ENCODE data around the gene AUNIP. TPM values are rescaled to one million over a fixed set of nuclear protein-coding genes. Genes with fewer than 3 reads are reported as not detected.

AUNIP gene
- total and polyA plus RNA-seq, 5 donors from 2014 or later, result 0.15 to 0.26 (median 0.20) TPM; not detected in 2

DNA sequence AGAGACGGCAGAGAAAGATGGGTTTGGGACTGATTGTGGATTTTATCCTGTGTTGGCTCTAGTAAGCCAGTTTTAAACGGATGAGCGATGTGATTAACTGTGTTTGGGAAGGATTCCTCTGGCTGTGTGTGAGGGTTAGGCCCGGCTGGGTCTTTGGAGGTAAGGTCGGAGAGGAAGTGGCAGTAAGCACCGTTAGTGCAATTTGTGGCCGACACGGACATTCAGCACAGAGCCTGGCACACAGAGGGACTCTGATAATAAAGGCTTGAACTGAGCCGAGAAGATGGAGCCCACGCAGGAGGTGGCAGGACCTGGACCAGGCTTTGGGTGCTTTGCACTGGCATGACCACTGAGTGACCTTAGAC lies 38.2 kb downstream of the AUNIP start:
- H3K27ac Mint-ChIP-seq, result peak overlapping the region; percentile 96 to 97 (median 96)

DNA sequence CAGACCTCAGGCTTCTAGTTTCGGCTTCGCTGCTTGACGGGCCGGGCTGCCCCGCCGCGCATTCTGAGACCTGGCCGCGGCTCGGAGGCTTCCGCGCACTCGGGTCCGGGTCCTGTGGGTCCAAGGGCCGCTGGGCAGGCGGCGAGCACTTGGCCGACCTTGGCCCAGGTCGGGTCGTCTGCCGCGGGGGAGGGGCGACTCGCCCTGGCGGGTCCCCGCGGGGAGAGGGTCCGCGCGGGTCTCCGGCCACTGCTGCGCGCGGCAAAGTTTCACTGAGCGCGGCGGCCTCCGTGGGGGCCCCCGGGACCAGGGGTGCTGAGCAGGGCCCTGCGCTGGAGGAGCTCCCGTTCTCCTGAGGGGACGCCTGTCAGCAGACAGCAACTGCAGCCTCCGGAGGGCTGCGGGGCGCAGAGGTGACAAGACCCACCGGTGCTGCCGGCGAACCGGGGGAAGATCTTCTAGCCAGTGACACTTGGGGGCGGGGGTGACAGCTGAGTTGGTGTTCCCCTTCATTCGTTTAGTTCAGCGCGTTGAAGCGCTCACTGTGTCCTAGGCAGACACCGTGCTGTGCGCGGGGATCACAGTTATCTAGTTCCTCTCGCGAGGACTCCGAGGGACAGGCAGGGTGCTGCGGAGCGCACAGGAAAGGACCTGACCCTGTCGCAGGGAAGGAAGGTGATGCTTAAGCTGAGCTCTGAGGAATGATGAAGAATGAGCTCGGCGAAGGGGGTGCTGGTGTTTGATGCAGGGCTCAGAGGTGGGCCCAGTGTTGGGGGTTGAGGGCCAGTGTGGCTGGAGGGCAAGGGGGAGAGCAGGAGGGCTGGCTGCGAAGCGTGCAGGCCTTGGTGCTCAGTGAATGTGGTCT lies 38.8 kb downstream of the AUNIP start:
- H3K36me3 Mint-ChIP-seq, result peaks cover 5% of the 10 kb centered on the region
- no peaks in the 10 kb centered on the region for H3K9me3 Mint-ChIP-seq
- DNase-seq (peak; percentile 45 to 90 (median 74)), ATAC-seq (ENCODE audit: low read depth in 2 of 2) (peak; percentile 69 to 71)
- Histone ChIP-seq H3K4me1 (ENCODE audit: control insufficient read depth, insufficient read depth, low read length, poor library complexity, severe bottlenecking) (peaks cover 23% of the 10 kb centered on the region), H3K27me3 (ENCODE audit: control insufficient read depth, insufficient read depth, low read length) (no peaks in the 10 kb centered on the region), H3K36me3 (ENCODE audit: control insufficient read depth, insufficient read depth, low read length) (no peaks in the 10 kb centered on the region), H3K4me3 (ENCODE audit: low read depth, low read length) (peak overlapping the region; percentile 72), H3K9me3 (ENCODE audit: control insufficient read depth in 2 of 2, low read length in 2 of 2) (no peaks in the 10 kb centered on the region), H3K27ac (ENCODE audit: insufficient read depth, low read length, poor library complexity, severe bottlenecking) (peak overlapping the region; percentile 86)
- H3K27ac Mint-ChIP-seq, result peak overlapping the region; percentile 96 to 99 (median 97)
- peaks cover 11 to 40% (median 17%) of the 10 kb centered on the region in 4 donors for H3K4me1 Mint-ChIP-seq
- H3K27me3 Mint-ChIP-seq, result no peaks in the 10 kb centered on the region
- H3K4me3 Mint-ChIP-seq, result peak overlapping the region; percentile 88 to 98 (median 96)

More for the DNA sequence above, 38.2 kb downstream of the AUNIP start:
- H3K27ac ChIP-seq (ENCODE audit: insufficient read depth, low read length, poor library complexity, severe bottlenecking), result peak overlapping the region; percentile 86
- no peaks in the 10 kb centered on the region for H3K9me3 ChIP-seq (ENCODE audit: control insufficient read depth in 2 of 2, low read length in 2 of 2)
- peaks cover 23% of the 10 kb centered on the region for H3K4me1 ChIP-seq (ENCODE audit: control insufficient read depth, insufficient read depth, low read length, poor library complexity, severe bottlenecking)
- Mint-ChIP-seq H3K27me3 (no peaks in the 10 kb centered on the region), H3K36me3 (peaks cover 6% of the 10 kb centered on the region), H3K4me1 (peaks cover 11 to 40% (median 17%) of the 10 kb centered on the region in 4 donors), H3K4me3 (peak overlapping the region; percentile 88 to 97 (median 94)), H3K9me3 (no peaks in the 10 kb centered on the region)
- peak overlapping the region; percentile 72 for H3K4me3 ChIP-seq (ENCODE audit: low read depth, low read length)
- no peak for DNase-seq
- no peaks in the 10 kb centered on the region for H3K27me3 ChIP-seq (ENCODE audit: control insufficient read depth, insufficient read depth, low read length)
- peaks cover 2% of the 10 kb centered on the region for H3K36me3 ChIP-seq (ENCODE audit: control insufficient read depth, insufficient read depth, low read length)
- ATAC-seq (ENCODE audit: low read depth in 2 of 2), result no peak

DNA sequence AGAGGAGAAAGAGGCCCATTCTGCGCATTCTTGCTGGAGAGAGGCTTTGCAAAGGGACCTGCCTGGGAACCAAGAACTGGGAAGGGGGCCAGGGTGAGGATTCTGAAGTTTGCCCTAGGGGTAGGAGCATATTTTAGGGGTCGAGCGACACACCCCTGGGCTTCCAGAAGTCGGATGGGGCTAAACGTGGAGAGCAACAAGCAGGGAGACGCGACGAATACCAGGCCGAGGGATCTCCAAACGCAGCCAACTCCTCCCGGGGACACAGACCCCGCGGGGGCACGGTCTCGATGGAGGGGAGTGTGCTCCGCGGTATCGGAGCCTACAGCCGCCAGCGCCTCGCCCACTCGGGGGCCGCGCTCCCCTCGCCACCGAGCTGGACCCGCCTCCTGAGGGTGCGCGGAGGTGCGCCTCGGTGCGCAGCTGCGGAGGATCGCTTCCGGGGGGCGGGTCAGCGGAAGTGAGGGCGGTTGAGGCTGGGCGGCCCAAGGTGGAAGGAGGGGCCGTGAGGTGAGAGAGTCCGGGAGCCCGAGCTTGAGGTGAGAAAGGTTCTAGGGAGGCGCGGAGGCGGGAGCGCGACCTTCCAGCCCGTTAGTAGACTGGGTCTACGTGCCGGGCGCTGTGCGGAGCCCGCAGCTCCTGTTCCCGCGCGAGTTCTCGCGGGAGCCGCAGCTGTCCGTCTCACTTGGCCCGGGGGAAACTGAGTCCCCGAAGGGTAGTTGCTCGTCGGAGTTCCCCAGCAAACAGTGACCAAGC lies 39.6 kb downstream of the AUNIP start, which contains the start of gene MTFR1L:
MTFR1L (plus strand) TSS at position 464 of the 756 bp plus-strand sequence. CDS start 3,151 bp downstream, outside the sequence.
- Histone ChIP-seq H3K36me3 (ENCODE audit: control insufficient read depth, insufficient read depth, low read length) (no peaks in the 10 kb centered on the region), H3K27ac (ENCODE audit: insufficient read depth, low read length, poor library complexity, severe bottlenecking) (peak within 1 kb of the TSS; percentile 86), H3K4me3 (ENCODE audit: low read depth, low read length) (peak within 1 kb of the TSS; percentile 77), H3K4me1 (ENCODE audit: control insufficient read depth, insufficient read depth, low read length, poor library complexity, severe bottlenecking) (peaks cover 23% of the 10 kb centered on the region), H3K9me3 (ENCODE audit: control insufficient read depth in 2 of 2, low read length in 2 of 2) (no peaks in the 10 kb centered on the region), H3K27me3 (ENCODE audit: control insufficient read depth, insufficient read depth, low read length) (no peaks in the 10 kb centered on the region)
- Mint-ChIP-seq H3K36me3 (peaks cover 8% of the 10 kb centered on the region), H3K27ac (peak within 1 kb of the TSS; percentile 96 to 99 (median 98)), H3K4me3 (peak within 1 kb of the TSS; percentile 88 to 98 (median 96)), H3K4me1 (peaks cover 9 to 42% (median 17%) of the 10 kb centered on the region in 4 donors), H3K27me3 (no peaks in the 10 kb centered on the region), H3K9me3 (no peaks in the 10 kb centered on the region)
- peak; percentile 88 for ATAC-seq (ENCODE audit: low read depth in 2 of 2)
- peak; percentile 91 to 96 (median 92) for DNase-seq

DNA sequence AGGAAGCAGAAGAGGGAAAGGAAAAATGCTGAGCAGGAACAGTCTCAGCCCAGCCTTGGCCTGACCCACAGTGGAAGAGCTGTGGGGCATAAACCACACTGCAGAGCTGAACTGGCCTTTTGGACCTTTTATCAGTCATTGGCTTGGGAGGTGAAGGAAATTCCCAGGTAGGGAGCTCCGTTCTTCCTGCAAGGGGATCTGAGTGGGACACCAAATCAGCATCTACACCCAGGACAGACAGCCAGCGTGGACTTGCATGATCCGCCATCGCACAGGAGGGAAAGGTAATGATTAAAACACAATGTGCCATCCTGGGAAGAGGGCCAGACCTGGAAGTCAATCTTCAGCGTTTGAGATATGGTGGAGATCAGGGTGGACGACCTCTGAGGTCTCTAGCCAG lies 40.7 kb downstream of the AUNIP start:
- Histone ChIP-seq H3K36me3 (ENCODE audit: control insufficient read depth, insufficient read depth, low read length) (no peaks in the 10 kb centered on the region), H3K27me3 (ENCODE audit: control insufficient read depth, insufficient read depth, low read length) (no peaks in the 10 kb centered on the region), H3K27ac (ENCODE audit: insufficient read depth, low read length, poor library complexity, severe bottlenecking) (no peak overlapping the region), H3K4me3 (ENCODE audit: low read depth, low read length) (no peak overlapping the region), H3K9me3 (ENCODE audit: control insufficient read depth in 2 of 2, low read length in 2 of 2) (no peaks in the 10 kb centered on the region), H3K4me1 (ENCODE audit: control insufficient read depth, insufficient read depth, low read length, poor library complexity, severe bottlenecking) (peaks cover 23% of the 10 kb centered on the region)
- Mint-ChIP-seq H3K36me3 (peaks cover 8% of the 10 kb centered on the region), H3K9me3 (no peaks in the 10 kb centered on the region), H3K4me1 (peaks cover 5 to 40% (median 16%) of the 10 kb centered on the region in 4 donors), H3K27me3 (no peaks in the 10 kb centered on the region), H3K4me3 (peak overlapping the region; percentile 88 to 98 (median 96)), H3K27ac (peak overlapping the region; percentile 93 to 99 (median 96))
- DNase-seq (no peak), ATAC-seq (ENCODE audit: low read depth in 2 of 2) (no peak)

DNA sequence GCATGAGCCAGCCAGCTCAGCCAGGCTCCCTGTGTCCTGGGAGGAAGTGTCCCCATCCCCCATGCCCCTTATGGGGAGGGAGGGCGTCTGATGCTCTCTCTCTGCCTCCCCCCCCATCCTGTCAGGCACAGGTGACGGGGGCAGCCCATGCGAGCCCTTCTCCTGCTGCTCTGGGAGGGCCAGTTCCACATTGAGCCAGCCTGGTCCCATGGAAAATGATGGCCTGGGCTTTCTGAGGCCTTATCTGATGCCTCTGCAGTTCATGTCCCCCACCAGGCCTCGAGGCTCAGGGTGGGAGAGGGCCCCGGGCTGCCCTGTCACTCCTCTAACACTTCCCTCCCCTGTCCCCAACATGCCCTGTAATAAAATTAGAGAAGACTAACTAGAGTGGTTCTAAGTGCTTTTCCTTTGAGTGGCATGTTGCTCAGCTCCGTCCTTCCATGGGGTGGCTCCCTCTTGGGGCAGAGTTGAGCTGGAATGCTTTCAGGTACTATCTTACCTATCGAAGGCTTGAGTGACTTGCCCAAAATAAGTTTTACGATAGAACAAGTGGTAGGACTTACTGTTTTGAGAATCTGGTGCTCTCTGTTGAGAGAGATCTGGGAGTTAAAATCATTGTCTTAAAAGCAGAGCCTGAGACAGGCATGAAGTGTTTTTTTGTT lies 41.3 kb downstream of the AUNIP start:
- ATAC-seq (ENCODE audit: low read depth in 2 of 2), result no peak
- no peak overlapping the region for H3K27ac ChIP-seq (ENCODE audit: insufficient read depth, low read length, poor library complexity, severe bottlenecking)
- DNase-seq, result no peak
- no peaks in the 10 kb centered on the region for H3K9me3 ChIP-seq (ENCODE audit: control insufficient read depth in 2 of 2, low read length in 2 of 2)
- Mint-ChIP-seq H3K27me3 (no peaks in the 10 kb centered on the region), H3K4me3 (peak overlapping the region; percentile 82 to 94 (median 86)), H3K36me3 (peaks cover 12% of the 10 kb centered on the region), H3K27ac (peak overlapping the region; percentile 85 to 96 (median 93)), H3K4me1 (peaks cover 5 to 40% (median 16%) of the 10 kb centered on the region in 4 donors), H3K9me3 (no peaks in the 10 kb centered on the region)
- H3K4me1 ChIP-seq (ENCODE audit: control insufficient read depth, insufficient read depth, low read length, poor library complexity, severe bottlenecking), result peaks cover 23% of the 10 kb centered on the region
- no peaks in the 10 kb centered on the region for H3K36me3 ChIP-seq (ENCODE audit: control insufficient read depth, insufficient read depth, low read length)
- H3K27me3 ChIP-seq (ENCODE audit: control insufficient read depth, insufficient read depth, low read length), result no peaks in the 10 kb centered on the region
- H3K4me3 ChIP-seq (ENCODE audit: low read depth, low read length), result no peak overlapping the region

DNA sequence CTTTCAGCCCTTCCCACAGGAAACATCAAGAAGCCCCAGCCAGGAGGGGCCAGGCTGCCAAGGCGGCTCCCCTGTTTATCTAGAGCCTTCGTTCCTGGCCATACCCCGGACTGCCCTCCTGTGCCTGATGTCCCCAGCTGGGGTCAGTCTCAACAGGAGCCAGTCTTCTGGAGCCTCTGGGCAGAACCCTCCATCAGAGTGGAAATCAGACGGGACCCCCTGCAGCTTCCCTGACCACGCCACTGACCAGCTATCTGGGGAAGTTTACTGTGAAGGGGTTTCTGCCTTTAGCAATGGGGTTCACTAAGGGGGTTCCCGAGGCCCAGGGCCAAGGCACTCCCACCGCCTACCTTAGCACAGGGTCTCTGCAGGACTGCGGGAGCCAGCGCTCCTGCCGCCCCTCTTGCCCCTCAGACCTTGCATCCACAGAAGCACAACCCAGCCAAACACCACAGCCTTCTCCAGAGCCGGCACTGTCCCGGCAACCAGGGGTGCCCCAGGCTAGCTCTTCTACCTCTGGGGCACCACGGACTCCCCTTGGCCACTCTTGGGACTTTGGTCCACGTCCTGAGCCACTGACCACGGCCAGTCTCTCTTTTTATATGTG lies 43.0 kb downstream of the AUNIP start:
- no peak for ATAC-seq (ENCODE audit: low read depth in 2 of 2)
- peaks cover 0 to 2% (median 0%) of the 10 kb centered on the region in 7 donors for H3K9me3 Mint-ChIP-seq
- H3K4me3 Mint-ChIP-seq, result no peak overlapping the region
- no peaks in the 10 kb centered on the region for H3K36me3 ChIP-seq (ENCODE audit: control insufficient read depth, insufficient read depth, low read length)
- peaks cover 16% of the 10 kb centered on the region for H3K4me1 ChIP-seq (ENCODE audit: control insufficient read depth, insufficient read depth, low read length, poor library complexity, severe bottlenecking)
- H3K9me3 ChIP-seq (ENCODE audit: control insufficient read depth in 2 of 2, low read length in 2 of 2), result no peaks in the 10 kb centered on the region
- H3K36me3 Mint-ChIP-seq, result peaks cover 12% of the 10 kb centered on the region
- H3K4me3 ChIP-seq (ENCODE audit: low read depth, low read length), result no peak overlapping the region
- peak overlapping the region in 1 of 3 donors; percentile 40 for H3K27ac Mint-ChIP-seq
- H3K27me3 Mint-ChIP-seq, result no peaks in the 10 kb centered on the region
- no peak for DNase-seq
- no peak overlapping the region for H3K27ac ChIP-seq (ENCODE audit: insufficient read depth, low read length, poor library complexity, severe bottlenecking)
- no peaks in the 10 kb centered on the region for H3K27me3 ChIP-seq (ENCODE audit: control insufficient read depth, insufficient read depth, low read length)
- H3K4me1 Mint-ChIP-seq, result peaks cover 0 to 29% (median 8%) of the 10 kb centered on the region in 4 donors

Measured in CD4-positive, CD25-positive, alpha-beta regulatory T cell (primary cell).